IPS-15b (cell line): ENCODE results near the gene ANTXR2.

ENCODE experiments used
- H3K27me3 ChIP-seq: one replicate; pipeline ENCODE4 v1.6.1; 2013; ENCODE audit warnings: low read length; ENCODE audit not compliant: control insufficient read depth, insufficient read depth
- H3K36me3 ChIP-seq: one replicate; pipeline ENCODE4 v1.6.1; 2013; ENCODE audit warnings: low read length; ENCODE audit not compliant: control insufficient read depth, insufficient read depth
- H3K4me1 ChIP-seq: one replicate; pipeline ENCODE4 v1.6.1; 2013; ENCODE audit warnings: mild to moderate bottlenecking, low read length; ENCODE audit not compliant: control insufficient read depth, insufficient read depth
- H3K4me3 ChIP-seq: one replicate; pipeline ENCODE4 v1.5.1; 2013; ENCODE audit warnings: low read depth, low read length
- H3K9ac ChIP-seq: one replicate; pipeline ENCODE4 v1.6.1; 2013; ENCODE audit warnings: low read depth, mild to moderate bottlenecking, low read length
- H3K9me3 ChIP-seq: one replicate; pipeline ENCODE4 v1.6.1; 2013; ENCODE audit warnings: mild to moderate bottlenecking, low read length; ENCODE audit not compliant: control insufficient read depth, insufficient read depth

ANTXR2 gene

DNA sequence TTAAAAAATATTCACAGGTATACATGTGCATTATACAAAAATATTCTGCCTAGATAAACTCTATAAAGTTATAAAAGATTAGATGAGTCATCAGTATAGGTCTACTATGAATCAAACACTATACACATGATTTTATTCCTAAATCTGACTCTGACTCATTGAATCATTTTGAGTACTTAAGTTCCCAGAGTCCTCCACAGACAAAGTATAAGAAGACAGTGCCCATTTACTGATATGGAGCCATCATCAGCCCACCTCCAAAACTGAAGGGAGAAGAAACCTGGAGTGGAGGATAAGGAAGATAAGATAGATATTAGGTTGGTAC is 28.7 kb upstream of the ANTXR2 start:
- H3K4me1 ChIP-seq = no peaks in the 10 kb centered on the region
- no peaks in the 10 kb centered on the region for H3K36me3 ChIP-seq
- H3K4me3 ChIP-seq = no peak overlapping the region
- H3K27me3 ChIP-seq = no peaks in the 10 kb centered on the region
- no peak overlapping the region for H3K9ac ChIP-seq
- H3K9me3 ChIP-seq = no peaks in the 10 kb centered on the region

DNA sequence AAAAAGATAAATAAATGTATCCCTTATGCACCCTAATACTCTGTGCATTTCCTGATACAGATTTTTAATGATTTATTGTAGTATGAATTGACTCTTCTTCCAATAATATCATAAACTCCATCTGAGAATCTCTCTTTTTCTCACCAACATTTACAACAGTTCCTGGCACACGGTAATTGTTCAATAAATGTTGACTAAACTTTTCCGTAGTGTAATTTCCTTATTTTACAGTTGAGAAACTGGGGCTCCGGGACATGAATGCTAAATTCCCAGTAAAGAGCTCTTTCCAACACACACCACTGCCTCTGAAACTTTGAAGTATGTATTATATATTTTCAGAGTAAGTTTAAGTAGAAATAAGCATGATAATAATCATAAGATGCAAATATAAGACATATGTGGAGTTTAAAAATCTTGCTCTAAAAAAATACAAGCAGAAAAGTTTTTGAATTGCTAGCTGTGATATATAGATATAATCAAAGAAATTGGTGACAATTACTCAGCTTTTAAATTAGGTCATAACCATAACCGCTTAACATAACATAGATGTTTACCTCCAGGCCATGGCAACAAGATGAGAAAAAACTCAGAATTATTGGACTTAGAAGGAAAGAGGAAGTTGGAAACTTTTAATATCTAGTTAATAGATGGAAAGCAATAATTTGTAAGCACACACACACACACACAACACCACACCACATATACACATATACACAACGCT is 28.2 kb upstream of the ANTXR2 start:
- H3K4me1 ChIP-seq = no peaks in the 10 kb centered on the region
- no peaks in the 10 kb centered on the region for H3K9me3 ChIP-seq
- no peaks in the 10 kb centered on the region for H3K36me3 ChIP-seq
- no peak overlapping the region for H3K9ac ChIP-seq
- H3K4me3 ChIP-seq = no peak overlapping the region
- H3K27me3 ChIP-seq = no peaks in the 10 kb centered on the region

DNA sequence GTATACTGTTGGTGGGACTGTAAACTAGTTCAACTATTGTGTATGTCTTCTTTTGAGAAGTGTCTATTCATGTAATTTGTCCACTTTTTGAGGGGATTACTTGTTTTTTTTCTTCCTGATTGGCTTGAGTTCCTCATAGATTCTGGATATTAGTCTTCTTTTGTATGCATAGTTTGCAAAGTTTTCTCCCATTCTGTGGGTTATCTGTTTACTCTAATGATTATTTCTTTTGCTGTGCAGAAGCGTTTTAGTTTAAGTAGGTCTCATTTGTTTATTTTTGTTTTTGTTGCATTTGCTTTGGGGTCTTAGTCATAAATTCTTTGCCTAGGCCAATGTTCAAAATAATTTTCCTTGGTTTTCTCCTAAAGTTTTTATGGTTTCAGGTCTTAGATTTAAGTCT is 26.6 kb upstream of the ANTXR2 start:
- H3K9me3 ChIP-seq = no peaks in the 10 kb centered on the region
- no peaks in the 10 kb centered on the region for H3K27me3 ChIP-seq
- no peaks in the 10 kb centered on the region for H3K36me3 ChIP-seq
- no peak overlapping the region for H3K4me3 ChIP-seq
- H3K9ac ChIP-seq = no peak overlapping the region
- no peaks in the 10 kb centered on the region for H3K4me1 ChIP-seq

- Histone ChIP-seq H3K4me3 (no peak overlapping the region), H3K4me1 (no peaks in the 10 kb centered on the region), H3K9me3 (no peaks in the 10 kb centered on the region), H3K9ac (no peak overlapping the region), H3K27me3 (no peaks in the 10 kb centered on the region), H3K36me3 (no peaks in the 10 kb centered on the region)
Observed at GRCh38 chr4:80098635-80099034, 25.6 kb upstream of the ANTXR2 start.

DNA sequence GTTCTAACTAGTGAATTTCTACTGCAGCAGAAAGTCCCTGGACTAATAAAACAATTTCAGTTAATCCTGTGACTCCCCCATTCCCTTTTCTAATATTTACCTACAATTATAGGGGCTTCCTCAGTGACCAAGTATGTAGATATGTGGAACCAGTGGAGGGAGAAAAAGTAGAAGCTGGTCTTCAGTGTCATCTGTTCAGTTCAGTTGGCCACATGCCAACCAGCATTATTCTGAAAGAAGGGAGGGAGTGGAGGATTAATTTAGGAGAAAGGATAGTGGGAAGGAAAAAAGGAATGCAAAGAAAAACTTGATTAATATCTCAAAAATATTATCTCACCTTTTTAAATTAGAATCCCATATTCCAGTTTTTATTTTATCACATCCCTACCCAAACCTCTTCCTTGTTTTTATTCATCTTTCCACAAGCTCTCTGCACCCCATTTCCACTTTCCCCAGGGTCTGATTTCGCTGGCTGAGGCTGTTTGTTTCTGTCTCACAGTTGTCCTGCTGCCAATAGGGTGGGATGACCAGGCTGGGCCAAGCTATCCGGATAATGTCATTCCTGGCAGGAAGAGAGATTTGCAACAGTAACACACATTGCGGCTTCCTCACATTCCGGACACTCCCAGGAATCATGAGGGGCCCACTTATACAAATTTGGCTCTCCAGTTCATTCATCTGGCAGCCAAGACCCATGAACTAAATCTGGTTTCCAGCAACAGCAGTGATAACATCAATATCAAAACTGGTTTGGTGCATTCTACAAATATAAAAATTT is 24.6 kb upstream of the ANTXR2 start:
- Histone ChIP-seq H3K36me3 (no peaks in the 10 kb centered on the region), H3K27me3 (no peaks in the 10 kb centered on the region), H3K9me3 (no peaks in the 10 kb centered on the region), H3K4me3 (no peak overlapping the region), H3K9ac (no peak overlapping the region), H3K4me1 (no peaks in the 10 kb centered on the region)

- no peaks in the 10 kb centered on the region for H3K27me3 ChIP-seq
- no peaks in the 10 kb centered on the region for H3K9me3 ChIP-seq
- H3K36me3 ChIP-seq = no peaks in the 10 kb centered on the region
- H3K9ac ChIP-seq = no peak overlapping the region
- no peaks in the 10 kb centered on the region for H3K4me1 ChIP-seq
- H3K4me3 ChIP-seq = no peak overlapping the region
Observed at GRCh38 chr4:80096175-80096850, 23.3 kb upstream of the ANTXR2 start.

GRCh38 chr4:80094191-80094590 is 21.2 kb upstream of the ANTXR2 start:
- Histone ChIP-seq H3K9me3 (no peaks in the 10 kb centered on the region), H3K36me3 (no peaks in the 10 kb centered on the region), H3K27me3 (no peaks in the 10 kb centered on the region), H3K4me3 (no peak overlapping the region), H3K4me1 (no peaks in the 10 kb centered on the region), H3K9ac (no peak overlapping the region)

DNA sequence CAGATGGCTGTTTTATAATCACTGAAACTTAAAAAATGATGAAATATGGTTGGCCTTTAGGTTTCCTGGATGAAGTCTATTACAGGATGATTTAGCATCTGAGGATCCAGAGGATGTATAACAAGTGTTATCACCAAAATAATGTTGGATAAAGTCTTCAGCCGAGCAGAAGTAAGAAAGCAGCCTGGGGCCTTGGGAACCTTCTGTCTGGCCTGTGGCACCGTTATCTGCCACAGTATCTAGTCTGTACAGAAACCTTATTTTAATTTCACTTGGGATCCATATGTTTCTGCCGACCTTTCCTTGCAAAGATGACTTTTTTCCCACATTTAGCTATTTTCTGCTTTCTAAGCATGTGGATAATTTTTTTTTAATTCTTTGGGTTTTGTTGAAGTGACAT is 20.5 kb upstream of the ANTXR2 start:
- H3K4me3 ChIP-seq = no peak overlapping the region
- H3K4me1 ChIP-seq = no peaks in the 10 kb centered on the region
- no peak overlapping the region for H3K9ac ChIP-seq
- no peaks in the 10 kb centered on the region for H3K27me3 ChIP-seq
- no peaks in the 10 kb centered on the region for H3K36me3 ChIP-seq
- no peaks in the 10 kb centered on the region for H3K9me3 ChIP-seq

DNA sequence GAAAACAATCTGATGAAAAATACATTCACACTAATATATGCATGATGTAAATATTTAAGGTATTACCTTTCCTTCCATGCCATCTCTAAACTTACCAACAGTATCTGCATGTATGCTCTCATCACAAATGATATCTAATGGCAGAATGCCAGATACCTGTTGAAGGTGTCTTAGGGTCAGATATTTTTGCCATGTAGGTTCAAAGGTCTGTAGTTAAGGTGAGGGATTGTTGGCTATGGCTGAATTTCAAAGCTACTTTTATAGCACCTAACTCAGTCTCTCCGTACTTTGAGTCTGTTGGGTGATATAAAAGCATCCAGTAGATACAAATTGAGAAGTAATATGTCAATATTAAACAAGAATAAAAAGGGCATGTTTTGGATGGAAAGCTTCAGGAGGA is 19.8 kb upstream of the ANTXR2 start:
- Histone ChIP-seq H3K27me3 (no peaks in the 10 kb centered on the region), H3K36me3 (no peaks in the 10 kb centered on the region), H3K4me1 (no peaks in the 10 kb centered on the region), H3K9me3 (no peaks in the 10 kb centered on the region), H3K4me3 (no peak overlapping the region), H3K9ac (no peak overlapping the region)

GRCh38 chr4:80092088-80092487 is 19.1 kb upstream of the ANTXR2 start:
- no peak overlapping the region for H3K9ac ChIP-seq
- no peaks in the 10 kb centered on the region for H3K9me3 ChIP-seq
- H3K4me1 ChIP-seq = no peaks in the 10 kb centered on the region
- H3K4me3 ChIP-seq = no peak overlapping the region
- no peaks in the 10 kb centered on the region for H3K36me3 ChIP-seq
- no peaks in the 10 kb centered on the region for H3K27me3 ChIP-seq

DNA sequence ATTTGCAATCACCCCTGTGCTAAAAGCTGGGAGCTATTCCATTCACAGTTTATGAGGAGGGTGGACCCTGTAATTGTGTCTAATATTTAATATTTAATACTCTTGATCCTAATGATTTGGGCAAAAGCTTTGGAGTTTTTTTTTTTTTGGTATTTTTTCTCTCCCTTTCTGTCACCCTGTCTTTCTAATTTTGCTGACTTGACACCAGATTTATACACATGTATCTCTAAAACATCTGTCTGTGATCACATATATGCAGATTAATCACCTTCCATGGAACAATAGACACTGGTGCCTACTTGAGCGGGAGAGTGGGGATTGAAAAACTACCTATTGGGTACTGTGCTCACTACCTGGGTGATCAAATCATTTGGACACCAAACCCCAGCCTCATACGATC is 18.7 kb upstream of the ANTXR2 start:
- Histone ChIP-seq H3K4me3 (no peak overlapping the region), H3K9me3 (no peaks in the 10 kb centered on the region), H3K9ac (no peak overlapping the region), H3K27me3 (no peaks in the 10 kb centered on the region), H3K4me1 (no peaks in the 10 kb centered on the region), H3K36me3 (no peaks in the 10 kb centered on the region)

DNA sequence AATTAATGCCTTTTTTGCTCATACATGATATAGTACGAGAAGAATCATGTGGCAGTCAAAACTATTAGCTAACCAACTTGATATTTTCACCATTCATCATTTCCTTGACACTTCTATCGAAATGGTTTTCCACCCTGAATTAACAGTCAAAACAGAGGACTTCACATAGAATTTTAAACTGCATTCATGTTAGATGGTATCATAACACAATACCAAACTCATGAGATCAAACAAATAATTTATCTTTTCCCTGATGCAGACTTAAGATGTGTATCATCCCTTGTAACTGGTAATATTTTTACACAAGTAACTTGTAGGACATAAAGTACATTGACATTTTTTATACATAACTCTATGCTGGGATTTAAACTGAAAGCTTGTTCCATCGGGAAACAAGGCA is 18.2 kb upstream of the ANTXR2 start:
- Histone ChIP-seq H3K36me3 (no peaks in the 10 kb centered on the region), H3K9me3 (no peaks in the 10 kb centered on the region), H3K27me3 (no peaks in the 10 kb centered on the region), H3K4me1 (no peaks in the 10 kb centered on the region), H3K4me3 (no peak overlapping the region), H3K9ac (no peak overlapping the region)
